GM12872 (cell line): Measurements from ENCODE around the gene ARHGAP6.

ENCODE experiments used
- CTCF ChIP-seq: IDR thresholded peaks from 3 replicates; pipeline ENCODE4 v1.5.1; 2011; ENCODE audit warnings: low read depth, mild to moderate bottlenecking, low read length, moderate library complexity; ENCODE audit not compliant: insufficient read depth

The ARHGAP6 gene

GRCh38 chrX:11336201-11336600 is 329.5 kb downstream of the ARHGAP6 start:
- TF ChIP-seq CTCF: no peak

DNA sequence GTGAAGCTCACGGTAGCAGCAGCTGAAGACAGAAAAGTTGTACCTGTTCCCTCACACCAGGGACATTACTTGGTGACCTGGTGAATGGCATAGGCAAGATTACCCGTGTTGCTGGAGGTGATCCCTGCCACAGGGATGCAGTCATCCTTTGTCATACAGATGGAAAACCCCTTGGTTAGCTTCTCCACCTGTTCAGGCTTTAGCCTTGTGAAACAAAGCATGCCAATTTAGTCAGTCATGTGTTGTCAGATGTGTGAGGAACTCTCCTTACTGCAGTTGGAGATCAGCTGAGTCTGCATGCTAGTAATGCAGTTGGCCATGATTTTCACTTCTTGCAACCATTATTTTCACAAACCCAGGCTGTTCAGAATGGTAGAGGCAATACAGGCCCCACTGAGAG is 331.6 kb downstream of the ARHGAP6 start:
- no peak for TF ChIP-seq CTCF

DNA sequence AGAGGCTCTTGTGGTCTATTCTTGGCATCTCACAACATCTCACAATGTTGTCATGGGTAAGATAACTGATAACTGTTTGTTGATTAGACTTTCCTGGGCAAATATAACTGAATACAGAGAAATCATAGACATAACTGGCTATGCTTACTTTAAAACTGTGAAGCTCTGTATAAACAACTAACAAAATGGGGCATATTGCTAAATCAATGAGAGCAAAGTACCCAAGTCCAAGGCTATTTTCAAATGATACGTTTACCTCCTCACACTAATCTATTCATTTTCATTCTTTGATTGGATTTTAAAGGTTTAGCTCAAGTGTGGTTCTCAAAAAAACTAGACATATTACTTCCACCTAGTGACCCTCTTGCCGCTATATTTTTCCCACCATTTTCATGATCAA is 333.9 kb downstream of the ARHGAP6 start:
- TF ChIP-seq CTCF: no peak

DNA sequence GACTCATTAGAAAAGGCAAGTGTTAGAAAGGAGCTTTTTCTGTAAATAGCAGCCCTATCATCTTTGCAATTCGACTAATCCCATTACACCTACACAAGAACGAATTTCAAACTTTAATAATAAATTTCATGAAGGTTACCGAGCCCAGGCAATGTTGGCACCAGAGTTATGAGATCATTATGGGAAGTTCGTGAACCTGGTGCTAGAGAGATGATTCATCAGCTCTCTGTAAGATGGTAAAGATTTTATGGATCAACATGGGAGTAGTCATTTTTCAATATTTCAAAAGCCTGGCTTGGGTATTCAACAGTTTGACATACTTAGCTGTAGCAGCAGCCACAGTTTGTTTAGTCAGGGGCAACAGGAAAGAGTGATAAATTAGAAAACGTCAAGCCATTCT is 336.7 kb downstream of the ARHGAP6 start:
- TF ChIP-seq CTCF: no peak

DNA sequence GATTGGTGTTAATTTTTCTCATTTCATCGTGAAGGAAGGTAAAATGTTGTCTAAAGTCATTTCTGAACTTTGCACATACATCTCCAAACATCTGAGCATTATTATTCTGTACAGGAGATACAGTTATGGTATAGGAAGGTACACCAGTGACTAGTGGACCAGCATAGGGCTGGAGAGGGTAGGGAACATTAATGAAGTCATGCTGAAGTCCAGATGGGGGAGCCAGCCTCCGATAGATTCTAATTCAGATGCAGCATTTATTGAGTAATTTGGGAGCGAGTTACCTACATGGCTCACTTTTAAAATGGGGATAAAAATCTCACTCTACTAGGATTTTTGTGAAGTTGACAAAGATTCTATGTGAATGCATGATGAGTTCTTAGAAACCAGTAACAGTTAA is 337.6 kb downstream of the ARHGAP6 start:
- no peak for TF ChIP-seq CTCF

DNA sequence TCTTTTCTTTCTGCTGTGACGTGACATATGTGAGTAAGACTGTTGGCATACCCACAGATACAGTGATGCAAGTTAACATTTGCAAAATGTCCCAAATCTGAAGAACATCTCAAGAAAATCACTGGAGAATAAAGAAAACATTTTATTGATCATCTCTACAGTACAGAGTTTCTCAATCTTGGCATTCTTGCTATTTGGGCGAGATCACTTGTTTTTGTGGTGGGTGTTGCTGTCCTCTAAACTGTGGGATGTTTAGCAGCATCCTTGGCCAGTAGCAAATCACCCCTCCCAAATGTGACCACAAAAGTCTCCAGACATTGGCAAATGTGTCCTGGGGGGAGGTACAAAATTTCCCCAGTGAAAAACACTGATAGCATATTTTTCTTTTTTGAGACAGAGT is 343.7 kb downstream of the ARHGAP6 start:
- no peak for TF ChIP-seq CTCF

GRCh38 chrX:11319806-11320520 is 345.8 kb downstream of the ARHGAP6 start:
- TF ChIP-seq CTCF: no peak
